GM23248 (cell line): Measurements from ENCODE around the gene CENPC. TPM values are rescaled to one million over a fixed set of nuclear protein-coding genes. Genes with fewer than 3 reads are reported as not detected.

Experiments
- DNase-seq: peaks from one replicate; pipeline ENCODE4 v3.0.0-alpha.2; 2015
- H2AFZ ChIP-seq: fragments of 200-600 bp; sonication (generic); 2 replicates; pipeline ENCODE4 v1.6.1; 2016; ENCODE audit warnings: antibody characterized with exemption
- H3F3A ChIP-seq: fragments of 200-600 bp; sonication (generic); 2 replicates; pipeline ENCODE4 v1.6.1; 2016; ENCODE audit warnings: mild to moderate bottlenecking, antibody characterized with exemption, mixed run types; ENCODE audit not compliant: insufficient read depth
- H3K27ac ChIP-seq: fragments of 200-600 bp; sonication (generic); 2 replicates; pipeline ENCODE4 v1.5.1; 2016; ENCODE audit warnings: mild to moderate bottlenecking
- H3K27me3 ChIP-seq: fragments of 200-600 bp; sonication (generic); replicated peaks from 2 replicates; pipeline ENCODE4 v1.6.1; 2016; ENCODE audit warnings: mild to moderate bottlenecking; ENCODE audit not compliant: insufficient read depth
- H3K36me3 ChIP-seq: fragments of 200-600 bp; sonication (generic); 2 replicates; pipeline ENCODE4 v1.6.1; 2016; ENCODE audit warnings: low read depth, mild to moderate bottlenecking
- H3K4me1 ChIP-seq: fragments of 200-600 bp; sonication (generic); 2 replicates; pipeline ENCODE4 v1.6.1; 2016; ENCODE audit warnings: mild to moderate bottlenecking; ENCODE audit not compliant: insufficient read depth
- H3K4me2 ChIP-seq: fragments of 200-600 bp; sonication (generic); one replicate; pipeline ENCODE4 v1.6.1; 2016; ENCODE audit warnings: mild to moderate bottlenecking; ENCODE audit not compliant: unreplicated experiment
- H3K4me3 ChIP-seq: fragments of 200-600 bp; sonication (generic); 2 replicates; pipeline ENCODE4 v1.5.1; 2016; ENCODE audit warnings: mild to moderate bottlenecking
- H3K79me2 ChIP-seq: fragments of 200-600 bp; sonication (generic); 2 replicates; pipeline ENCODE4 v1.6.1; 2016; ENCODE audit warnings: mild to moderate bottlenecking; ENCODE audit not compliant: insufficient read depth
- H3K9ac ChIP-seq: fragments of 200-600 bp; sonication (generic); 2 replicates; pipeline ENCODE4 v1.6.1; 2016; ENCODE audit warnings: mild to moderate bottlenecking
- H3K9me2 ChIP-seq: fragments of 200-600 bp; sonication (generic); 2 replicates; pipeline ENCODE4 v1.6.1; 2016; ENCODE audit warnings: mixed run types, mild to moderate bottlenecking, moderate library complexity; ENCODE audit not compliant: insufficient read depth
- H3K9me3 ChIP-seq: fragments of 200-600 bp; sonication (generic); one replicate; pipeline ENCODE4 v1.6.1; 2017; ENCODE audit warnings: low read depth
- H4K20me1 ChIP-seq: fragments of 200-600 bp; sonication (generic); 2 replicates; pipeline ENCODE4 v1.6.0; 2016; ENCODE audit not compliant: insufficient read depth
- EZH2 ChIP-seq: fragments of 200-600 bp; sonication (generic); IDR thresholded peaks from 2 replicates; pipeline ENCODE4 v1.6.1; 2018; ENCODE audit warnings: antibody characterized with exemption, mild to moderate bottlenecking; ENCODE audit not compliant: insufficient read depth, poor library complexity, severe bottlenecking
- EZH2phosphoT487 ChIP-seq: fragments of 200-600 bp; sonication (generic); IDR thresholded peaks from 2 replicates; pipeline ENCODE4 v1.6.1; 2018; ENCODE audit warnings: antibody characterized with exemption, moderate library complexity, mild to moderate bottlenecking, low read depth; ENCODE audit not compliant: insufficient read depth
- WGBS, 2 experiments: methylation state at CpG; one replicate each; pipeline ENCODE4 v1.1.6; 2015 to 2017; ENCODE audit warnings: low lambda C conversion rate in 2 of 2, low coverage in 1 of 2; ENCODE audit errors: missing lambda C conversion rate in 2 of 2; 5-methylcytosine and 5-hydroxymethylcytosine counted together
- in situ Hi-C: fragments of 300-500 bp; cut with MboI; formaldehyde crosslinking; loops from 2 replicates; pipeline ENCODE4 v1.15.0; 2020
- polyA plus RNA-seq: library from polyadenylated mRNA; unstranded; fragments of >200 nt; fragmentation: Nextera tagmentation; extraction: Ambion mirVana; gene quantifications from 2 replicates; pipeline ENCODE4 v1.2.1, GENCODE V29; 2016
- total RNA-seq: library from RNA; depleted of rRNA; stranded (reverse); fragments of >200 nt; shearing (Covaris generic); gene quantifications from 2 replicates; pipeline ENCODE4 v1.2.3, GENCODE V29; 2014

CENPC gene
- total and polyA plus RNA-seq, 2 experiments from 2014 or later, result 6.6 to 10.1 TPM

DNA sequence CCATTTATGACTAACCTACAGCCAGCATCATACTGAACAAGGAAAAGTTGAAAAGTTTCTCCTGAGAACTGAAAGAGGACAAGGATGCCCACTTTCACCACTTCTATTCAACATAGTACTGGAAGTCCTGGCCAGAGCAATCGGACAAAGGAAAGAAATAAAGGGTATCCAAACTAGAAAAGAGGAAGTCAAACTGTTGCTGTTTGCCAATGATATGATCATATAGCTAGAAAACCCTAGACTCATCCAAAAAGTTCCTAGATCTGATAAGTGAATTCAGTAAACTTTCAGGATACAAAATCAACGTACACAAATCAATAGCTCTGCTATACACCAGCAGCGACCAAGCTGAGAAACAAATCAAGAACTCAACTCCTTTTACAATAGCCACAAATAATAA lies 64.5 kb downstream of the CENPC start:
- Histone ChIP-seq H3K4me2 (no peak overlapping the region), H3K4me1 (peaks cover 12% of the 10 kb centered on the region; the same call in 1 of the 2 replicates), H3K36me3 (peaks cover 8% of the 10 kb centered on the region; the same call in 1 of the 2 replicates), H3K4me3 (no peak overlapping the region), H3K9ac (no peak overlapping the region), H3K27me3 (no peaks in the 10 kb centered on the region), H4K20me1 (0 out of 2 replicates have a peak, but pooled peaks cover 2% of the 10 kb centered on the region), H2AFZ (no peak overlapping the region), H3K79me2 (peaks cover 52% of the 10 kb centered on the region), H3K9me2 (no peaks in the 10 kb centered on the region), H3K27ac (no peak overlapping the region), H3F3A (peaks cover 18% of the 10 kb centered on the region), H3K9me3 (no peaks in the 10 kb centered on the region)
- TF ChIP-seq EZH2 (no peak), EZH2phosphoT487 (no peak)
- in situ Hi-C loops, result no loop called here
- DNase-seq, result no peak
- WGBS, 2 experiments, result 79 to 88% methylated on average over 3 of the region's 3 CpGs

DNA sequence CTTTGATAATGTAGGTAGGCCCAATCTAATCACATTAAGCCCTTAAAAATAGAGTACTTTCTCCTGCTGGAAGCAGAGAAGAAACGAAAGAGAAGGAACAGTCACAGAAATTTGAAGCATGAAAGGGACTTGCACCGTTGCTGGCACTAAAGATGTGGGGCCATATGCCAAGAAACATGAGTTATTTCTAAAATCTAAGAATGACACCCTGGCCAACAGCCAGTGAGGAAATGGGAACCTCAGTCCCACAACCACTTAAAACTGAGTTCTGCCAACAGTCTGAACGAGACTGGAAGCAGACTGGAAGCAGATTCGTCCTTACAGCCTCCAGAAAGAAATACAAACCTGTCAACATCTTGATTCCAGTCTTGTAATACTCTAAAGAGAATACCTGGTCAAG lies 70.1 kb downstream of the CENPC start:
- Histone ChIP-seq H3K9me3 (no peaks in the 10 kb centered on the region), H3K36me3 (peaks cover 15% of the 10 kb centered on the region; the same call in 1 of the 2 replicates), H3K27me3 (no peaks in the 10 kb centered on the region), H3K9ac (no peak overlapping the region), H3K9me2 (no peaks in the 10 kb centered on the region), H3F3A (no peaks in the 10 kb centered on the region), H4K20me1 (0 out of 2 replicates have a peak, but pooled peaks cover 2% of the 10 kb centered on the region), H3K27ac (no peak overlapping the region), H3K4me3 (no peak overlapping the region), H2AFZ (no peak overlapping the region), H3K4me2 (no peak overlapping the region), H3K4me1 (no peaks in the 10 kb centered on the region), H3K79me2 (peaks cover 25% of the 10 kb centered on the region)
- in situ Hi-C loops, result no loop called here
- TF ChIP-seq EZH2phosphoT487 (no peak), EZH2 (no peak)
- no peak for DNase-seq
- 66 to 68% methylated on average over 4 of the region's 4 CpGs for WGBS, 2 experiments

DNA sequence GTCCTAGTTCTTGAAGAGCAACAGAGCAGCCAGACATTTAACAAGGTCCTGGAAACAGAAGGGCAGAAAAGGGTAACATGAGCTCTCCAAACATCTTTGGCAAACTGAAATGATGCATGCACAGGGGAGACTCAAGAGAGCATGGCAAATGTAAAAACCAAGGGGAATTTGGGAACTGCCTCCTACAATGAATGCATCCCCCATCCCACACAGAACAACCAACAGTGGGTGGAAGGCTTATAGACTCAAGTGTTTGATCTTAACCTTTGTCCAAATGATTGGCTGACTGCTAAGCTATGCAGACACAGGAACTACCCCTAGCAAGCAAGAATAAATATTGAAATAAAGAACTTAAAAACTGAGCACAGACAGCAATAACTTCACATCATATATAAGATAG lies 74.4 kb downstream of the CENPC start:
- Histone ChIP-seq H3K9ac (no peak overlapping the region), H2AFZ (no peak overlapping the region), H3K27ac (no peak overlapping the region), H3K79me2 (no peaks in the 10 kb centered on the region), H3K9me2 (no peaks in the 10 kb centered on the region), H3K4me2 (no peak overlapping the region), H3K27me3 (no peaks in the 10 kb centered on the region), H4K20me1 (no peaks in the 10 kb centered on the region), H3K36me3 (peaks cover 13% of the 10 kb centered on the region), H3K4me3 (no peak overlapping the region), H3K4me1 (no peaks in the 10 kb centered on the region), H3K9me3 (no peaks in the 10 kb centered on the region), H3F3A (no peaks in the 10 kb centered on the region)
- in situ Hi-C loops, result no loop called here
- TF ChIP-seq EZH2phosphoT487 (no peak), EZH2 (no peak)
- DNase-seq, result no peak

DNA sequence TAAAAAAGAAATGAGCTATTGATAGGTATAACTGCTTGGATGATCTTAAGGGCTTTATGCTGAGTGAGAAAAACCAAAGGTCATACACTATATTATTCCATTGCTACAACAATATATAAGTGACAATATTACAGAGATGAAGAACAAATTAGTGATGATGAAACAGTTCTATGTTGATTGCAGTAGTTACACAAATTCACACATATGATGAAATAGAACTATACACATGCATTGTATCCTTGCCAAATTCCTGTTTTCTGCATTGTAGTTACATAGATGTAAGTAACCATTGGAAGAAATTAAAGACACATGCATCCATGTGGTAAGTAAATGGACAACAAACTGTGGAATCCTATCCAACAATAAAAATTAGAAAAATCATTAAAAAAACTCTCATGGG lies 76.5 kb downstream of the CENPC start:
- no peak for DNase-seq
- in situ Hi-C loops, result no loop called here

DNA sequence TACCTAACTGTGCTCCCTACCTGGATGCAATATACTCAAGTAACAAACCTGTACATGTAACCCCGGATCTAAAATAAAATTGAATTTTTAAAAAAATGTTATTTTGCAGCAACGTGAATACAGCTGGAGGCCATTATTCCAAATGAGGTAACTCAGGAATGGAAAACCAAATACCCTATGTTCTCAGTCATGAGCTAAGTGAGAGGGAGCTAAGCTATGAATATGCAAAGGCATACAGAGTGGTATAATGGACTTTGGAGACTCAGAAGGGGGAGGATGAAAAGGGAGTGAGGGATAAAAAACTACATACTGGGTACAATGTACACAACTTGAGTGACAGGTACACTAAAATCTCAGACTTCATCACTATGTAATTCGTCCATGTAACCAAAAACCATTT lies 78.6 kb downstream of the CENPC start:
- Histone ChIP-seq H3K36me3 (peaks cover 5% of the 10 kb centered on the region), H3K9me2 (no peaks in the 10 kb centered on the region), H3K79me2 (no peaks in the 10 kb centered on the region), H2AFZ (no peak overlapping the region), H3F3A (no peaks in the 10 kb centered on the region), H3K27ac (no peak overlapping the region), H3K27me3 (no peaks in the 10 kb centered on the region), H3K4me3 (no peak overlapping the region), H3K4me1 (no peaks in the 10 kb centered on the region), H3K9ac (no peak overlapping the region), H3K9me3 (no peaks in the 10 kb centered on the region), H4K20me1 (no peaks in the 10 kb centered on the region), H3K4me2 (no peak overlapping the region)
- 91% methylated on average over 3 of the region's 3 CpGs for WGBS, 2 experiments
- in situ Hi-C loops, result no loop called here
- no peak for TF ChIP-seq EZH2
- DNase-seq, result no peak

More for the DNA sequence above, 76.5 kb downstream of the CENPC start:
- Histone ChIP-seq H3K9me2 (no peaks in the 10 kb centered on the region), H3K27ac (no peak overlapping the region), H3K9me3 (no peaks in the 10 kb centered on the region), H3F3A (no peaks in the 10 kb centered on the region), H4K20me1 (no peaks in the 10 kb centered on the region), H3K4me2 (no peak overlapping the region), H3K79me2 (no peaks in the 10 kb centered on the region), H2AFZ (no peak overlapping the region), H3K27me3 (no peaks in the 10 kb centered on the region), H3K9ac (no peak overlapping the region), H3K4me1 (no peaks in the 10 kb centered on the region), H3K36me3 (peaks cover 13% of the 10 kb centered on the region), H3K4me3 (no peak overlapping the region)
- TF ChIP-seq EZH2 (no peak), EZH2phosphoT487 (no peak)
